ENCODE data around the gene LAMA3. TPM values are rescaled to one million over a fixed set of nuclear protein-coding genes. Genes with fewer than 3 reads are reported as not detected.

The LAMA3 gene
- total and polyA plus RNA-seq, 4 donors, result 0.26 to 3.9 (median 0.37) TPM

GRCh38 chr18:23798824-23799223, 109.6 kb downstream of the LAMA3 start:
- H3K27ac ChIP-seq (ENCODE audit: low read depth in 1 of 2, low read length in 2 of 2), result no peak overlapping the region
- no peaks in the 10 kb centered on the region for H3K36me3 ChIP-seq (ENCODE audit: control insufficient read depth in 4 of 4, insufficient read depth in 3 of 4, low read depth in 1 of 4, low read length in 3 of 4)
- 61% methylated on average over 3 of the region's 3 CpGs for WGBS
- TF ChIP-seq HNF4G (IDR thresholded peaks at IDR 0.05), result no peak
- TF ChIP-seq GABPA (IDR thresholded peaks at IDR 0.05 in 1 of 2, conservative IDR thresholded peaks at IDR 0.05 in 1 of 2), result no peak
- no peak for TF ChIP-seq JUND (IDR thresholded peaks at IDR 0.05)
- TF ChIP-seq, protein P1, sequence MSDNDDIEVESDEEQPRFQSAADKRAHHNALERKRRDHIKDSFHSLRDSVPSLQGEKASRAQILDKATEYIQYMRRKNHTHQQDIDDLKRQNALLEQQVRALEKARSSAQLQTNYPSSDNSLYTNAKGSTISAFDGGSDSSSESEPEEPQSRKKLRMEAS (IDR thresholded peaks at IDR 0.05), result no peak
- no peak for TF ChIP-seq EGR1 (IDR thresholded peaks at IDR 0.05; ENCODE audit: low read depth in 2 of 2)
- TF ChIP-seq, protein P2, sequence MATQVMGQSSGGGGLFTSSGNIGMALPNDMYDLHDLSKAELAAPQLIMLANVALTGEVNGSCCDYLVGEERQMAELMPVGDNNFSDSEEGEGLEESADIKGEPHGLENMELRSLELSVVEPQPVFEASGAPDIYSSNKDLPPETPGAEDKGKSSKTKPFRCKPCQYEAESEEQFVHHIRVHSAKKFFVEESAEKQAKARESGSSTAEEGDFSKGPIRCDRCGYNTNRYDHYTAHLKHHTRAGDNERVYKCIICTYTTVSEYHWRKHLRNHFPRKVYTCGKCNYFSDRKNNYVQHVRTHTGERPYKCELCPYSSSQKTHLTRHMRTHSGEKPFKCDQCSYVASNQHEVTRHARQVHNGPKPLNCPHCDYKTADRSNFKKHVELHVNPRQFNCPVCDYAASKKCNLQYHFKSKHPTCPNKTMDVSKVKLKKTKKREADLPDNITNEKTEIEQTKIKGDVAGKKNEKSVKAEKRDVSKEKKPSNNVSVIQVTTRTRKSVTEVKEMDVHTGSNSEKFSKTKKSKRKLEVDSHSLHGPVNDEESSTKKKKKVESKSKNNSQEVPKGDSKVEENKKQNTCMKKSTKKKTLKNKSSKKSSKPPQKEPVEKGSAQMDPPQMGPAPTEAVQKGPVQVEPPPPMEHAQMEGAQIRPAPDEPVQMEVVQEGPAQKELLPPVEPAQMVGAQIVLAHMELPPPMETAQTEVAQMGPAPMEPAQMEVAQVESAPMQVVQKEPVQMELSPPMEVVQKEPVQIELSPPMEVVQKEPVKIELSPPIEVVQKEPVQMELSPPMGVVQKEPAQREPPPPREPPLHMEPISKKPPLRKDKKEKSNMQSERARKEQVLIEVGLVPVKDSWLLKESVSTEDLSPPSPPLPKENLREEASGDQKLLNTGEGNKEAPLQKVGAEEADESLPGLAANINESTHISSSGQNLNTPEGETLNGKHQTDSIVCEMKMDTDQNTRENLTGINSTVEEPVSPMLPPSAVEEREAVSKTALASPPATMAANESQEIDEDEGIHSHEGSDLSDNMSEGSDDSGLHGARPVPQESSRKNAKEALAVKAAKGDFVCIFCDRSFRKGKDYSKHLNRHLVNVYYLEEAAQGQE (IDR thresholded peaks at IDR 0.05), result no peak
- no peak for TF ChIP-seq YY1 (IDR thresholded peaks at IDR 0.05)
- H3K27me3 ChIP-seq (ENCODE audit: control insufficient read depth in 4 of 4, insufficient read depth in 4 of 4, low read length in 3 of 4), result no peaks in the 10 kb centered on the region
- no peaks in the 10 kb centered on the region for H3K4me1 ChIP-seq (ENCODE audit: control insufficient read depth in 4 of 4, insufficient read depth in 4 of 4, low read length in 3 of 4)
- DNase-seq (ENCODE audit: low spot score), result no peak
- no peak overlapping the region for H3K9ac ChIP-seq (ENCODE audit: low read depth in 1 of 2, low read length in 2 of 2)
- no peaks in the 10 kb centered on the region for H3K9me3 ChIP-seq (ENCODE audit: control insufficient read depth in 4 of 4, low read length in 3 of 4)
- no peak overlapping the region for H3K4me3 ChIP-seq (ENCODE audit: low read depth in 1 of 3, low read length in 3 of 3)

DNA sequence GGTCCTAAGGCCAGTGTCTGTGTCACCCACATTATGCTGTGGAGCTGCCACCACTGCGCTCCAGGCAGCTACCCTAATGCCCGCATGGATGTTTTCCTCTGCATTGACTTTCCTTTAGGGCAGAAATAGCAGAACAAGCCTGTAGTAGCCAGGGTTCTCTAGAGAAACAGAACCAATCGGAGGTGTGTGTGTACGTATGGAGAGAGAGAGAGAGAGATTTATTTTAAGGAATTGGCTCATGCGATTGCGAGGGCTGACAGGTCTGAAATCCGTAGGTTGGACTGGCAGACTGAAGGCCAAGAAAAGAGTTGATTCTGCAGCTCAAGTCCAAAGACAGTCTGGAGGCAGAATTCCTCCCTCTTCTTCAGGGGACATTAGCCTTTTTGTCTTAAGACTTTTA, 110.3 kb downstream of the LAMA3 start:
- Histone ChIP-seq H3K9ac (ENCODE audit: low read depth in 1 of 2, low read length in 2 of 2) (no peak overlapping the region), H3K36me3 (ENCODE audit: control insufficient read depth in 4 of 4, insufficient read depth in 3 of 4, low read depth in 1 of 4, low read length in 3 of 4) (no peaks in the 10 kb centered on the region), H3K4me3 (ENCODE audit: low read depth in 1 of 3, low read length in 3 of 3) (no peak overlapping the region), H3K27ac (ENCODE audit: low read depth in 1 of 2, low read length in 2 of 2) (no peak overlapping the region), H3K27me3 (ENCODE audit: control insufficient read depth in 4 of 4, insufficient read depth in 4 of 4, low read length in 3 of 4) (no peaks in the 10 kb centered on the region), H3K4me1 (ENCODE audit: control insufficient read depth in 4 of 4, insufficient read depth in 4 of 4, low read length in 3 of 4) (no peaks in the 10 kb centered on the region), H3K9me3 (ENCODE audit: control insufficient read depth in 4 of 4, low read length in 3 of 4) (no peaks in the 10 kb centered on the region)
- WGBS, result 95% methylated on average over 7 of the region's 7 CpGs
- no peak for DNase-seq (ENCODE audit: low spot score)
- TF ChIP-seq EGR1 (IDR thresholded peaks at IDR 0.05; ENCODE audit: low read depth in 2 of 2) (no peak), NR2F2 (IDR thresholded peaks at IDR 0.05) (no peak), HNF4A (conservative IDR thresholded peaks at IDR 0.05) (no peak), FOXA1 (IDR thresholded peaks at IDR 0.05) (no peak), YY1 (IDR thresholded peaks at IDR 0.05) (no peak), ZBTB33 (IDR thresholded peaks at IDR 0.05) (no peak), FOXA2 (IDR thresholded peaks at IDR 0.05) (no peak), JUND (IDR thresholded peaks at IDR 0.05) (no peak), RAD21 (IDR thresholded peaks at IDR 0.05) (no peak)
- TF ChIP-seq, protein P2 (IDR thresholded peaks at IDR 0.05), result no peak
- TF ChIP-seq, protein P1 (IDR thresholded peaks at IDR 0.05), result no peak
- TF ChIP-seq, protein P3, sequence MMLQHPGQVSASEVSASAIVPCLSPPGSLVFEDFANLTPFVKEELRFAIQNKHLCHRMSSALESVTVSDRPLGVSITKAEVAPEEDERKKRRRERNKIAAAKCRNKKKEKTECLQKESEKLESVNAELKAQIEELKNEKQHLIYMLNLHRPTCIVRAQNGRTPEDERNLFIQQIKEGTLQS (IDR thresholded peaks at IDR 0.05), result no peak
